Activated CD4-positive, alpha-beta T cell treated with anti-CD3 and anti-CD28 coated beads, Interleukin-2, amount 50 U/mL, for 24 hours (primary cell): ENCODE results near the gene GDNF.
"Not testable (repeated sequence)": the region's sequence is repeated elsewhere in the genome, so short reads cannot be mapped to it uniquely, and the experiment has no call there.

ENCODE experiments used
- DNase-seq, 2 donors: peaks; one replicate each; pipeline ENCODE4 v3.0.0-alpha.2; 2020; ENCODE audit warnings: low read depth in 1 of 2, low spot score in 1 of 2

Gene GDNF

GRCh38 chr5:37816883-37817282, 23.0 kb downstream of the GDNF start:
- DNase-seq, result no peak

GRCh38 chr5:37816331-37816730, 23.5 kb downstream of the GDNF start:
- no peak for DNase-seq

GRCh38 chr5:37815913-37816312, 23.9 kb downstream of the GDNF start:
- DNase-seq, result no peak

- no peak for DNase-seq
Observed at GRCh38 chr5:37814699-37815098, 25.1 kb downstream of the GDNF start.

GRCh38 chr5:37812365-37812764, 27.5 kb downstream of the GDNF start:
- no peak for DNase-seq

- no peak for DNase-seq
Observed at GRCh38 chr5:37811866-37812265, 28.0 kb downstream of the GDNF start.

- DNase-seq, result no peak
Observed at GRCh38 chr5:37810311-37810710, 29.5 kb downstream of the GDNF start.

GRCh38 chr5:37808945-37809344, 30.9 kb downstream of the GDNF start:
- no peak for DNase-seq

- DNase-seq, result no peak
Observed at GRCh38 chr5:37807621-37808301, 32.1 kb downstream of the GDNF start.

- DNase-seq, result no peak
Observed at GRCh38 chr5:37807015-37807414, 32.8 kb downstream of the GDNF start.

- DNase-seq, result no peak
Observed at GRCh38 chr5:37806476-37806875, 33.4 kb downstream of the GDNF start.

- no peak for DNase-seq
Observed at GRCh38 chr5:37806016-37806415, 33.8 kb downstream of the GDNF start.

- no peak for DNase-seq
Observed at GRCh38 chr5:37804401-37804800, 35.4 kb downstream of the GDNF start.

GRCh38 chr5:37803487-37803886, 36.4 kb downstream of the GDNF start:
- no peak for DNase-seq

- DNase-seq, result no peak
Observed at GRCh38 chr5:37801521-37801920, 38.3 kb downstream of the GDNF start.

- no peak for DNase-seq
Observed at GRCh38 chr5:37799865-37800421, 39.9 kb downstream of the GDNF start.

GRCh38 chr5:37796435-37796834, 43.4 kb downstream of the GDNF start:
- DNase-seq, result not testable (repeated sequence)

GRCh38 chr5:37795292-37795691, 44.5 kb downstream of the GDNF start:
- DNase-seq, result not testable (repeated sequence)

GRCh38 chr5:37792975-37793631, 46.7 kb downstream of the GDNF start:
- DNase-seq, result no peak

- DNase-seq, result no peak
Observed at GRCh38 chr5:37791321-37791720, 48.5 kb downstream of the GDNF start.

GRCh38 chr5:37789991-37790390, 49.9 kb downstream of the GDNF start:
- DNase-seq, result no peak

- DNase-seq, result no peak
Observed at GRCh38 chr5:37787742-37788141, 52.1 kb downstream of the GDNF start.
